NCI-H2196 (cell line): ENCODE data around the gene DUSP5.

Source experiments
- DNase-seq: peaks from one replicate; lab custom pipeline; 2025; ENCODE audit not compliant: unreplicated experiment; lab: John Stamatoyannopoulos, UW

The DUSP5 gene

GRCh38 chr10:110480387-110480786 lies 17.3 kb upstream of the DUSP5 start:
- no peak for DNase-seq

GRCh38 chr10:110481919-110482318 lies 15.8 kb upstream of the DUSP5 start:
- DNase-seq: no peak

DNA sequence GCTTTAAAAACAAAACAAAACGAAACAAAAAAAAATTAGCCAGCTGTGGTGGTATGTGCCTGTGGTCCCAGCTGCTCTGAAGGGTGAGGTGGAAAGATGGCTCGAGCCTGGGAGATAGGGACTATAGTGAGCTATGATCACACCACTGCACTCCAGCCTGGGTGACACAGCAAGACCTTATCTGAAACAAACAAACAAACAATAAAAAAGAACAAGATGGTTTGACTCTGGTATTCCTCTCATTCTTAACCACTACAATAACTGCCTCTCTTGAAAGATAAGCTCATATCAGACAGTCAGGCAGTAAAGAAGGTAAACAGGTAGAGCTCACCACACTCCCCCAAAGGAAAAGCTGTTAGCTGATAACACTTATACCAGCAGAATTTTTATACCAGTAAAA lies 14.1 kb upstream of the DUSP5 start:
- no peak for DNase-seq

- no peak for DNase-seq
Measured at GRCh38 chr10:110485541-110485940, 12.2 kb upstream of the DUSP5 start.

GRCh38 chr10:110486680-110487410 lies 10.9 kb upstream of the DUSP5 start:
- DNase-seq: no peak

GRCh38 chr10:110487411-110488331 lies 10.0 kb upstream of the DUSP5 start:
- DNase-seq: no peak

DNA sequence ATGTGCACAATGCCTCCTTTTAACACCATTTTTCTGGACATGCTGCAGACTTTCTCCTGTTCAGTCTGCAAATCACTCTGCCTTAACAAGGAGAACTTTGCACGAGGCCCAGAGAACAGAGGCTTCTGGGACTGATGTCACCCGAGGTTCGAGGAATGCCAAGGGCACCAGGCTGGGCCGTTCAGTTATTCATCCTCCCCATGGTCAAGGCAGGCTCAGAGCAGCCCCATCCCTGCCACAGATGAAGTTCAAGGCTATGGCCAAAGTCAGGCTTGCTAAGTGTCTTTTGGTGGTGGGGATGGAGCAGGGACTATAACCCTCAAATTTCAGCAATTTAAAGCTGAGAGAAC lies 9.4 kb upstream of the DUSP5 start:
- DNase-seq: no peak

DNA sequence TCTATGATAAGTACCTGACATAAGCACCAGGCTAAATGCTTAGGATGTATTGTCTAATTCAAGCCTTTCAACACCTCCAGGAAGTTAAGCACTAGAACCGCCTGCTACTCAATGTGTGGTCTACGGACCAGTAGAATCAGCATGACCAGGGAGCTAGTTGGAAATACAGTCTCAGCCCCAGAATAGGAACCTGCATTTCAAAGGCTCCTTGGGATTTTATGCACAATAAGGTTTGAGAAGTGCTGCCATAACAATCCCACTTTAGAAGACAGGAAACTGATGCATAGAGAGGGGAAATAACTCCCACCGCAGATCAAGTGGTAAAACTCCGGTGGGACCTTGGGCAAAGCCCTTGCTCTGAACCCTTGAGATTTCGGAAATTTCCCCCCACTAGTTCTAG lies 8.8 kb upstream of the DUSP5 start:
- DNase-seq: no peak

DNA sequence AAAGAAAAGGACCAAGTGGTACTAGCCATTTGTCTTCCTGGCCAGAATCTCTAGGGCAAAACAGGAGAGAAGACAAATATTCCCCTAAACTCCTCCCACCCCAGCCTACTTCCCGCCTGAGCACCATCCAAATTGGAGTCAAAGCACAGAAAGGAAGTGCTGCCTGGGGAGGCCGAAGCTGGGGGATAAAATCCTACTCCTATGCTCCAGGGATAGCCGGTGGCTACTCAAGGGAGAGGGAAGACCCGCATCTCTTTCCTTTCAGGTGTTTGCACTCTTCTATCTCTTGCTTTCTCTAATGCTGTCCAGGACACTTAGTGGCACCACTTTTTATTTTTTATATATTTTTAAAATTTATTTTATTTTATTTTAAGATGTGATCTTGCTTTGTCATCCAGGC lies 7.1 kb upstream of the DUSP5 start:
- no peak for DNase-seq

DNA sequence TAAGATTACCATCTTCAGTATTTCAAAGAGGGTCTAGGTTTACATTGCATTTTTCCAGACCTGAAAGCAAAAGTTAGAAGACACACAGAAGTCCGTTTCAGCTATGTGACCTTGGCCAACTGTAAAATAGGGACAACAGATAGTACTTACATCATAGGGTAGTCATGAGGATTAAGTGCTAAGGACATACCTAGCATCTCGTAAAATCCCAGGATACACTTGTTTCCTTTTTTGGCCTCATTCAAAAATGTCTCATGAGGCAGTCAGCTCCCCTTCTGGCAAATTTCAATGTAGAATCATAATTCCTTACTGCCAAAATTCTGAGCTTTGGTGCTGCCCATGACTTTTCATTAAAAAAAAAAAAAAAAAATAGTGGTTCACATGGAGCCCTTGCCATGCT lies 6.4 kb upstream of the DUSP5 start:
- no peak for DNase-seq

- no peak for DNase-seq
Measured at GRCh38 chr10:110492069-110492822, 5.5 kb upstream of the DUSP5 start.

GRCh38 chr10:110493832-110494426 lies 3.8 kb upstream of the DUSP5 start:
- DNase-seq: no peak

GRCh38 chr10:110494532-110494931 lies 3.2 kb upstream of the DUSP5 start:
- no peak for DNase-seq

DNA sequence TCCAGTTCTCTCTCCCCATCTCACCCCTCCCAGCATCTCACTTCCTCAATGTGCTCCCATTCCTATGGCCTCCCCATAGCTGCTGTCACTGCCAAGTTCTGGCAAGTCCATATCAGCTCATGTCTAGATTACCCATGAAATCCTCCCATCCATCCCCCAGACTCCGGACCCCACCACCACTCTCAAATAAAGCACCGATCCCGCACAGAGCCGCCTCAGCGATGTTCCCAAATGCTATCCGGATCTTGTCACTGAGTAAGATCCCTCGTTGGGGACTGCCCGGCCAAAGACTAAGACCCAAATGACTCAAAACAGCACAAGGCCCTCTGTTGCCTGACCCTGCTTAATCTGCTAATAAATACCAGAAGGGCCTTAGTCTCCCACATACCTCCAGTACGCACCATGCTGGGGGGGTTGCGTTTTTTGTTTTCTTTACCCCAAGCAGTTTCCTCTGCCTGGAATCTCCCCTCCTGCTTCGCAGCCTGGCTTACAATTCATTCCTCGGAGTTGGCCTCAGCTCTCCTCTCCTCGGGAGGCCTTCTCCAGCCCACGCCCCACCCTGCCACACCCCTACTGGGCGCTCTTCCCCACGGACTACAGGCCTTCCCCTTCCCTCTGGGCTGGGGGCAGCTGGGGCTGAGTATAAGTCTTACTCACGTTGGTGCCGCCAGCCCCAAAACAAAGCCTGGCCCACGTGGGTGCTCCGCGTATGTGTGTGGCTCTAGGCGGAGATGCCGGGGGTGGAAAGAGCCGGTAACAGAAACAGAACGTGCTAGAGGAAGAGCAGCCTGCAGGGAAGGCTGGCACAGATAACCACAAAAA lies 1.8 kb upstream of the DUSP5 start:
- no peak for DNase-seq

GRCh38 chr10:110496553-110497437 lies 912 bp upstream of the DUSP5 start:
- DNase-seq: no peak

DNA sequence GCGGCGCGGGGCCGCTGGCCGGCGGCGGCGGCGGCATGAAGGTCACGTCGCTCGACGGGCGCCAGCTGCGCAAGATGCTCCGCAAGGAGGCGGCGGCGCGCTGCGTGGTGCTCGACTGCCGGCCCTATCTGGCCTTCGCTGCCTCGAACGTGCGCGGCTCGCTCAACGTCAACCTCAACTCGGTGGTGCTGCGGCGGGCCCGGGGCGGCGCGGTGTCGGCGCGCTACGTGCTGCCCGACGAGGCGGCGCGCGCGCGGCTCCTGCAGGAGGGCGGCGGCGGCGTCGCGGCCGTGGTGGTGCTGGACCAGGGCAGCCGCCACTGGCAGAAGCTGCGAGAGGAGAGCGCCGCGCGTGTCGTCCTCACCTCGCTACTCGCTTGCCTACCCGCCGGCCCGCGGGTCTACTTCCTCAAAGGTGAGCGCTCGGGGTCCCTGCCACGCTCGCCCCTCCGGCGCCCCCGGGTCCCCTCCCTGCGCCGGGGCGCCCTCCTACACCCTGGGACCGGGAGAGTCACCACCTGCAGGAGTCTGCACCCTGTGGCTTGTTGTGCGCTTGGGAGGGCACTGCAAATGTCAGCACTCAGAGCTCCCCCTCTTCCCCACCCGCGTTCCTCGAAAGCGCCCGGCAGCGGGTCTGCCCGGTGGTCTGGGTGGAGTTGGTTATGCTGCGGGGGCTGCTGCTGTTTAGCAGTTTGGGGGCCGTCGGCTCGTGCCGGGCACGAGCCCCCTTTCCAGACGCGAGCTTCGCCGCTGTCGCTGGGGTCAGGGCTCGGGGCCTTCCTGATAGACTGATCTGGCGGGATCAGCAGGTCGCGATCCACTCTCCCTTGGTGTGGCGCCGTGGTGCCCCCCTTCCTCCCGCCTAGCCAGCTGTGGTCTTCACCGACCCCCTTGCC lies 627 bp downstream of the DUSP5 start:
- DNase-seq: peak; percentile 22

DNA sequence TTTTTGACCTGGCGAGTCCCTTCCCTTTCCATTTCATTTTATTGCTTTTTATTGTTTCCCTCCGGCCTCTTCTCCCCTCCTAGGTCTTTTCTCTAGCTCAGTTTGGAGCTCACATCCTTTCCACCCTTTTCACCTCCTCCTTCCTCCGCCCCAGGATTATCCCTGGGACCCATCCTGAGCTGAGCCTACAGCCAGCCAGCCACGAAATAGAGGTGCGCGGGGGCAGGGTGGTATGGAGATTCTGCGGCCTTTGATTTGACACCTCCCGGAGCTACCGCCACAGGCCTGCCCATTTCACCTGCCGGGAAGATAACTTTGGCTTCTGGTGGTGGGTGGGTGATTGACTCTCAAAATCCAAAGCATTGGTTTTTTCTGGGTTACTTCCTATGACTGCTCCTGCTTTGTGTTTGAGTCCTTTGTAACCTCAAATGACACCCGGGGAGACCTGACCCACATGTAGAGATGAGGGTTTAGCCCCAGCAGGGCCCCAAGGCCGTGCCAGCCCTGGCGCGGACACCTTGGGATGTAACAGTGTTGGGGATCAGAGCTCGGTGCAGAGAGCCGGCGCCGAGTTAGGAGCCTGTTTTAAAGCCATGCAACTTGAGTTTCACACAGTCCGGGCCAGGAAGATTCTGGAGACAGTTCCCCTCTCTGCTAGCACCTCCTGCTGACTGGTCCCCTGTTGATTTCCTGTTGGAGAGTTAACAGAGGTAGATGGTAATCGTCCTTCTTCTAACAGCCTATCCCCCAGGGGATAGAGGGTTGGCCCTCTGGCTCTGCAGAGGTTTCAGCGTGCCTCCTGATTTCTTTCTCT lies 1.5 kb downstream of the DUSP5 start:
- DNase-seq: no peak
